Measurements from ENCODE around the gene RPS6KA4. TPM values are rescaled to one million over a fixed set of nuclear protein-coding genes. Genes with fewer than 3 reads are reported as not detected.

Gene RPS6KA4
- polyA plus RNA-seq, 1 donor (not counting 4 experiments of a cell fraction or from before 2014, with no cell fraction given), result 52.4 TPM

DNA sequence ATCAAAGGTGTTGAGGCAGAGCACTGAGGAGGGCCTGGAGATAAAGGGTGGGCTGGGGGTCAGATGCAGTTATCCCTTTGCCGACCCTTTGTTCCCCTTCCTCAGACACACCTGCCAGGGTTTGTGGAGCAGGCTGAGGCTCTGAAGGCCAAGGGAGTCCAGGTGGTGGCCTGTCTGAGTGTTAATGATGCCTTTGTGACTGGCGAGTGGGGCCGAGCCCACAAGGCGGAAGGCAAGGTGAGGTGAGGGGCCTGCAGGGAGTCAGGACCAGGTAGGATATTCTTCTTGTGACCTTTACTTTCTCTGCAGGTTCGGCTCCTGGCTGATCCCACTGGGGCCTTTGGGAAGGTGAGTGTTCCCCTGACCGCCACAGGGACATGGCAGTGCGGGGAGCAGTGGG, 38.4 kb upstream of the RPS6KA4 start:
- FAIRE-seq, result no peak
- Histone ChIP-seq H3K4me1 (ENCODE audit: control insufficient read depth, extremely low read depth, insufficient read depth, low read length) (peaks cover 65% of the 10 kb centered on the region), H3K9me3 (ENCODE audit: control insufficient read depth, low read depth, low read length) (no peaks in the 10 kb centered on the region), H4K20me1 (ENCODE audit: control insufficient read depth, extremely low read depth, insufficient read depth, low read length) (no peaks in the 10 kb centered on the region), H3K27me3 (ENCODE audit: control insufficient read depth, extremely low read depth, insufficient read depth, low read length) (no peaks in the 10 kb centered on the region), H3K9me1 (ENCODE audit: control insufficient read depth, extremely low read depth, insufficient read depth, low read length) (peaks cover 2% of the 10 kb centered on the region), H3K9ac (ENCODE audit: control insufficient read depth, extremely low read depth, insufficient read depth, low read length) (peak overlapping the region; percentile 69), H3K4me3 (ENCODE audit: control insufficient read depth in 2 of 3, extremely low read depth in 1 of 3, insufficient read depth in 2 of 3, low read depth in 1 of 3, low read length in 3 of 3) (no peak overlapping the region), H3K27ac (ENCODE audit: control insufficient read depth, insufficient read depth, low read length) (peak overlapping the region; percentile 85), H2AFZ (ENCODE audit: control insufficient read depth, low read length) (no peak overlapping the region), H3K36me3 (ENCODE audit: control insufficient read depth in 2 of 2, extremely low read depth in 1 of 2, insufficient read depth in 2 of 2, low read length in 2 of 2) (peaks cover 24 to 26% of the 10 kb centered on the region in 2 experiments), H3K79me2 (ENCODE audit: control insufficient read depth, insufficient read depth, low read length) (peaks cover 26% of the 10 kb centered on the region), H3K4me2 (ENCODE audit: control insufficient read depth, extremely low read depth, insufficient read depth, low read depth, low read length) (peak overlapping the region; percentile 35)
- dilution Hi-C loops (cut with MboI; ENCODE audit: extremely low pct_ligation_motif_present, low sequenced_read_pairs), result no loop called here
- no peak for TF ChIP-seq EZH2 (IDR thresholded peaks at IDR 0.05; ENCODE audit: low read length)
- TF ChIP-seq, protein P1, sequence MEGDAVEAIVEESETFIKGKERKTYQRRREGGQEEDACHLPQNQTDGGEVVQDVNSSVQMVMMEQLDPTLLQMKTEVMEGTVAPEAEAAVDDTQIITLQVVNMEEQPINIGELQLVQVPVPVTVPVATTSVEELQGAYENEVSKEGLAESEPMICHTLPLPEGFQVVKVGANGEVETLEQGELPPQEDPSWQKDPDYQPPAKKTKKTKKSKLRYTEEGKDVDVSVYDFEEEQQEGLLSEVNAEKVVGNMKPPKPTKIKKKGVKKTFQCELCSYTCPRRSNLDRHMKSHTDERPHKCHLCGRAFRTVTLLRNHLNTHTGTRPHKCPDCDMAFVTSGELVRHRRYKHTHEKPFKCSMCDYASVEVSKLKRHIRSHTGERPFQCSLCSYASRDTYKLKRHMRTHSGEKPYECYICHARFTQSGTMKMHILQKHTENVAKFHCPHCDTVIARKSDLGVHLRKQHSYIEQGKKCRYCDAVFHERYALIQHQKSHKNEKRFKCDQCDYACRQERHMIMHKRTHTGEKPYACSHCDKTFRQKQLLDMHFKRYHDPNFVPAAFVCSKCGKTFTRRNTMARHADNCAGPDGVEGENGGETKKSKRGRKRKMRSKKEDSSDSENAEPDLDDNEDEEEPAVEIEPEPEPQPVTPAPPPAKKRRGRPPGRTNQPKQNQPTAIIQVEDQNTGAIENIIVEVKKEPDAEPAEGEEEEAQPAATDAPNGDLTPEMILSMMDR (optimal IDR thresholded peaks at IDR 0.05 in 1 of 3, IDR thresholded peaks at IDR 0.05 in 1 of 3, conservative IDR thresholded peaks at IDR 0.05 in 1 of 3; ENCODE audit: extremely low read depth in 1 of 3, insufficient read depth in 2 of 3, low read length in 3 of 3), result no peak
- DNase-seq (ENCODE audit: low read depth, low spot score), result no peak

DNA sequence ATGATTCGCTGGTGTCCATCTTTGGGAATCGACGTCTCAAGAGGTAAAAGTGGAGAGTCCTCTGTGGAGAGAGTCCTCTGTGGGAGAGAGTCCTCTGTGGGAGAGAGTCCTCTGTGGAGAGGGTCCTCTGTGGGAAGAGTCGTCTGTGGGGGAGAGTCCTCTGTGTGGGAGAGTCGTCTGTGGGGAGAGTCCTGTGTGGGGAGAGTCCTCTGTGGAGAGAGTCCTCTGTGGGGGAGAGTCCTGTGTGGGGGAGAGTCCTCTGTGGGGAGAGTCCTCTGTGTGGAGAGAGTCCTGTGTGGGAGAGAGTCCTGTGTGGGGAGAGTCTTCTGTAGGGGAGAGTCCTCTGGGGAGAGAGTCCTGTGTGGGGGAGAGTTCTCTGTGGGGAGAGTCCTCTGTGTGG, 37.9 kb upstream of the RPS6KA4 start:
- Histone ChIP-seq H4K20me1 (ENCODE audit: control insufficient read depth, extremely low read depth, insufficient read depth, low read length) (no peaks in the 10 kb centered on the region), H2AFZ (ENCODE audit: control insufficient read depth, low read length) (no peak overlapping the region), H3K9me1 (ENCODE audit: control insufficient read depth, extremely low read depth, insufficient read depth, low read length) (peaks cover 2% of the 10 kb centered on the region), H3K9me3 (ENCODE audit: control insufficient read depth, low read depth, low read length) (no peaks in the 10 kb centered on the region), H3K79me2 (ENCODE audit: control insufficient read depth, insufficient read depth, low read length) (peaks cover 24% of the 10 kb centered on the region), H3K9ac (ENCODE audit: control insufficient read depth, extremely low read depth, insufficient read depth, low read length) (peak overlapping the region; percentile 69), H3K36me3 (ENCODE audit: control insufficient read depth in 2 of 2, extremely low read depth in 1 of 2, insufficient read depth in 2 of 2, low read length in 2 of 2) (peaks cover 23% of the 10 kb centered on the region in 2 experiments), H3K4me1 (ENCODE audit: control insufficient read depth, extremely low read depth, insufficient read depth, low read length) (peaks cover 65% of the 10 kb centered on the region), H3K4me3 (ENCODE audit: control insufficient read depth in 2 of 3, extremely low read depth in 1 of 3, insufficient read depth in 2 of 3, low read depth in 1 of 3, low read length in 3 of 3) (peak overlapping the region in 1 of 3 experiments; percentile 4), H3K27me3 (ENCODE audit: control insufficient read depth, extremely low read depth, insufficient read depth, low read length) (no peaks in the 10 kb centered on the region), H3K4me2 (ENCODE audit: control insufficient read depth, extremely low read depth, insufficient read depth, low read depth, low read length) (peak overlapping the region; percentile 35), H3K27ac (ENCODE audit: control insufficient read depth, insufficient read depth, low read length) (peak overlapping the region; percentile 85)
- DNase-seq (ENCODE audit: low read depth, low spot score), result no peak
- no peak for TF ChIP-seq EZH2 (IDR thresholded peaks at IDR 0.05; ENCODE audit: low read length)
- TF ChIP-seq, protein P1 (optimal IDR thresholded peaks at IDR 0.05 in 1 of 3, IDR thresholded peaks at IDR 0.05 in 1 of 3, conservative IDR thresholded peaks at IDR 0.05 in 1 of 3; ENCODE audit: extremely low read depth in 1 of 3, insufficient read depth in 2 of 3, low read length in 3 of 3), result no peak
- FAIRE-seq, result no peak
- dilution Hi-C loops (cut with MboI; ENCODE audit: extremely low pct_ligation_motif_present, low sequenced_read_pairs), result no loop called here
